Islet precursor cell (in vitro differentiated cells): ENCODE results near the gene TOM1L2.

Experiments
- DNase-seq: peaks from one replicate; pipeline ENCODE4 v3.0.0-alpha.2; 2018

The TOM1L2 gene

GRCh38 chr17:17994271-17995069 lies 22.3 kb upstream of the TOM1L2 start:
- peak; percentile 87 for DNase-seq

GRCh38 chr17:17993852-17994251 lies 21.7 kb upstream of the TOM1L2 start:
- peak; percentile 47 for DNase-seq

- DNase-seq: no peak
Measured at GRCh38 chr17:17993366-17993765, 21.2 kb upstream of the TOM1L2 start.

- peak; percentile 73 for DNase-seq
Measured at GRCh38 chr17:17990282-17990681, 18.1 kb upstream of the TOM1L2 start.

GRCh38 chr17:17989618-17990017 lies 17.4 kb upstream of the TOM1L2 start:
- no peak for DNase-seq

GRCh38 chr17:17989081-17989480 lies 16.9 kb upstream of the TOM1L2 start:
- no peak for DNase-seq

GRCh38 chr17:17988427-17988945 lies 16.3 kb upstream of the TOM1L2 start:
- no peak for DNase-seq

- no peak for DNase-seq
Measured at GRCh38 chr17:17987901-17988300, 15.7 kb upstream of the TOM1L2 start.

- no peak for DNase-seq
Measured at GRCh38 chr17:17987187-17987896, 15.1 kb upstream of the TOM1L2 start.

GRCh38 chr17:17985555-17985954 lies 13.4 kb upstream of the TOM1L2 start:
- DNase-seq: no peak

GRCh38 chr17:17985153-17985552 lies 13.0 kb upstream of the TOM1L2 start:
- DNase-seq: no peak

GRCh38 chr17:17983776-17984175 lies 11.6 kb upstream of the TOM1L2 start:
- no peak for DNase-seq

- DNase-seq: no peak
Measured at GRCh38 chr17:17983376-17983775, 11.2 kb upstream of the TOM1L2 start.

- DNase-seq: no peak
Measured at GRCh38 chr17:17982801-17983200, 10.6 kb upstream of the TOM1L2 start.

- no peak for DNase-seq
Measured at GRCh38 chr17:17981330-17981729, 9.1 kb upstream of the TOM1L2 start.

GRCh38 chr17:17979778-17980177 lies 7.6 kb upstream of the TOM1L2 start:
- no peak for DNase-seq

GRCh38 chr17:17978481-17979424 lies 6.6 kb upstream of the TOM1L2 start:
- no peak for DNase-seq

- no peak for DNase-seq
Measured at GRCh38 chr17:17976931-17977570, 4.9 kb upstream of the TOM1L2 start.

- DNase-seq: no peak
Measured at GRCh38 chr17:17975436-17975835, 3.2 kb upstream of the TOM1L2 start.

- DNase-seq: no peak
Measured at GRCh38 chr17:17972952-17973254, 703 bp upstream of the TOM1L2 start.

GRCh38 chr17:17971431-17972125 lies 622 bp downstream of the TOM1L2 start:
- DNase-seq: no peak
